Fibroblast of peridontal ligament (primary cell): ENCODE measurements around the gene SLC24A3.
"Not testable (repeated sequence)": the region's sequence is repeated elsewhere in the genome, so short reads cannot be mapped to it uniquely, and the experiment has no call there.

ENCODE experiments used
- DNase-seq: peaks from one replicate; pipeline ENCODE4 v3.0.0-alpha.2; 2010; ENCODE audit errors: extremely low read depth

The SLC24A3 gene

GRCh38 chr20:19745584-19745983 lies 533.1 kb downstream of the SLC24A3 start:
- no peak for DNase-seq

GRCh38 chr20:19746396-19746795 lies 534.0 kb downstream of the SLC24A3 start:
- no peak for DNase-seq

DNA sequence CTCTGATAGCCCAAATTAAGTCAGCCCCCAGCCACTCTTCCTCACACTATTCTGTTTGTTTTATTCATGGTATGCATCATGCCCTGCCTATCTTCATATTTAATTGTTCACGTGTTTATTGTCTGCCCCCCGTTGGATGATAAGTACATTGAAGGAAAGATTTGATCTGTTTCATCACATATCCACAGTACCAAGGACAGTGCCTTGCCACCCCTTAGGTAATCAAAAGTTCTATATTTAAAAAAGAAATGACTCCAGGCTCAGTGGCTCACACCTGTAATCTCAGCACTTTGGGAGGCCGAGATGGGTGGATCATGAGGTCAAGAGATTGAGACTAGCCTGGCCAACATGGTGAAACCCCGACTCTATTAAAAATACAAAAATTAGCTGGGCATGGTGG lies 535.5 kb downstream of the SLC24A3 start:
- no peak for DNase-seq

- no peak for DNase-seq
Measured at GRCh38 chr20:19748681-19749080, 536.2 kb downstream of the SLC24A3 start.

GRCh38 chr20:19749618-19750071 lies 537.2 kb downstream of the SLC24A3 start:
- peak; percentile 30 for DNase-seq

- DNase-seq: no peak
Measured at GRCh38 chr20:19750101-19750606, 537.7 kb downstream of the SLC24A3 start.

GRCh38 chr20:19750907-19751636 lies 538.6 kb downstream of the SLC24A3 start:
- DNase-seq: no peak

- DNase-seq: not testable (repeated sequence)
Measured at GRCh38 chr20:19754201-19754600, 541.8 kb downstream of the SLC24A3 start.

DNA sequence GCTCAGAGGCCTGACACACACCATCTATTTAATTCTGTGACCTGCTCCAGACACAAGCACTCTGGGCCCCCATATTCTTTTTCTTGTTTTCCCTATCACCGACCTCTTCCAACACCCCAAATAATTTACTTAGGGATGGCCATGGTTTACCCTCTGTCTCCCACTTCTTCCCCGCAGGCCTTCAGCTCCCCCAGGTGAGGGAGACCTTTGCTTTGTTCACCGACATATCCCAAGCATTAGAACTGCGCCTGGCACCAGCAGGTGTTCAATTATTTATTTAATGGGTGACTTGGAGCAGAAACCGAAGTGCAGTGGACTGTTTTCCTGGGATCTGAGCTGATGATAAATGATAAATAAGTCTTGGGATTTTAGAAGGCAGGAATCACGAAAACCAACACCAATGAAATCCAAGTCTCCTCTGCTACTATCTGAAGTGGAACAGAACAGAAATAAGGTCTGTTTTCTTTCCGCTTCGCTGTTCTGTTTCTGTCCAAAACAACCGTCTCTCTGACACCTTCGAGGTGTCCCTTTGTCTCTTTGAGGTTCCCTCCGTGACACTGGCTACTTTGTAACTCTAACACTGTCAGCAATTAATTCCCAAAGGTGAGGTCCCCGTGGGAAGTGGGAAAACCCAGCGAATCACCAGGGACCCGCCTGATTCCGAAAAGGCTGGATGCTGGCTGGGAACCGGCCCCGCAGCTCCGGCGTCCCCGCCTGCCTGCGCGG lies 544.5 kb downstream of the SLC24A3 start:
- DNase-seq: no peak

GRCh38 chr20:19757487-19758132 lies 545.2 kb downstream of the SLC24A3 start:
- DNase-seq: peak; percentile 82

DNA sequence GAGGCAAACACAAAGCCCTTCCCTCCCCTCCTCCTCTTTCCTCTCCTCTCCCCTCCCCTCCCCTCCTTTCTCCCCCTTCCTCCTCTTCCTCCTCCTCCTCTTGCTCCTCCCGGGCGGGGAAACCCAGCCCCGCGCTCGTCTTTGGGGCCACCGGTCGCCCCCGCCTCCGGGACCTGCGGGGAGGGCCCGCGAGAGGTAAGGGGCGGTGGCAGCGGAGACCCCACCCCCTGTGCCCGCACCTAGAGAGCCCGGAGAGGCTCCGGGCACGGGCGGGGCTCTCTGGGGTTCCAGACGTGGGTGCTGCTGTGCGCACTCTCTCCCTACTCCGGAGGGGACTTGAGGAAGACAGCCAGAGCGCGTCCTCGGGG lies 545.7 kb downstream of the SLC24A3 start, which contains the start of gene RIN2:
RIN2 (plus strand) TSS at position 126 of the 368 bp plus-strand sequence. CDS start 131,344 bp downstream, outside the sequence.
- no peak for DNase-seq

DNA sequence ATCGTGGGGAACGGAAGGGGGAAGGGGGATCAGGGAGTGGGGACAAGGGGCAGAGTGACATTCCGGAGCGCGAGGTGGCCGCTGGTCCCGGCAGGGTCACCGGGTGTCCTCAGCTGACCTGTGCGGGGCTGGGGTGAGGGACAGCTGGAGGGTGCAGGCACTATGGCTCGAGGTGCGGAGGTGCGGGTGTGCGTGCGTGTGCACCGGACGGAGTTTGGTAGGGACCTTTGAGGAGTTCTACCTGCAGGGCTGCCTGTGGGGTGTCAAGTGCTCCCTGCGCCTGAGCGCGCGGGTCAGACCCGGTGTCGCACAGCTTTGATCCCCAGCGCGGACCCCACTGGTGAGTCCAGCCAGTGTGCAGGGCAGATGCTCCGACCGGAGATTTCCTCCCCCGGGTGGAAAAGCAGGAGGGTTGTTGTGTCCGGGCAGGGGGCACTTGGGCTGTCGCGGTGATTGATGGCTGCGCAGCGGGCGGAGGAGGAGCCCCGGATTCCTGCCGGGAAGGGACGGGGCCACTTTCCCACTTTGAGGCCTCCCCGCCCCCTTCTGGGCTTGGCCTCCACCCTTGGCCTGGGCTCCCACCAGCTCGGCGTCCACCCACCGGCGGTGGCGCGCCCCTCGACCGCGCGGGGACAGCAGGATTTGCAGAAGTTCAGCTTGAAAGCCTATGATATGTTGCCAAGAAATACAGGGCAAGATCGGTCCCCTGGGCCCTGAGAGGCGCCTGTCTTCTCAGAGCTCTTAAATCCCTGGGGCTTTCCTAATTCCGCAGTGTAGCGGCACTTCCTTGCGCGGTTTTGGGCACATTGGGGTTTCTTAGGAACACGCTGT lies 546.3 kb downstream of the SLC24A3 start:
- peak; percentile 20 for DNase-seq

GRCh38 chr20:19760371-19760721 lies 547.9 kb downstream of the SLC24A3 start:
- DNase-seq: no peak

- no peak for DNase-seq
Measured at GRCh38 chr20:19761326-19761725, 548.9 kb downstream of the SLC24A3 start.

- DNase-seq: no peak
Measured at GRCh38 chr20:19761841-19762240, 549.4 kb downstream of the SLC24A3 start.

DNA sequence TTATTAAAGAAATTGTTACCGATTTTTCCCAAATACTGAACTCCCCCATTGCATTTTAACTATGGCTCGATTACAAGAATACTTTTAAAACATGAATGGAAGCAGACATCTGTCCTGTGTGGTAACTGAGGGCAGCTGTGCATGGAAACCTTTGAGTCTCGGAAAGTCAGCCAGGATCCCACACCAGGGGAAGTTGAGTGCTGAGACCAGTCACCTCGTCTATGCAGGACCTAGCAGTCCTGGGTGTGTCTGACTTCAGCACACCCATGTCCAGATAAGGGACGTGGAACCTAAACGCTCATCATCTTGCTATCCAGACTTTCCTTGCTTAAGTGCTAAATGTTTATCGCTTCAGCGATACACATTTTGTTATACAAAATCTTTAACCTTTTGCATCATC lies 551.8 kb downstream of the SLC24A3 start:
- DNase-seq: no peak

DNA sequence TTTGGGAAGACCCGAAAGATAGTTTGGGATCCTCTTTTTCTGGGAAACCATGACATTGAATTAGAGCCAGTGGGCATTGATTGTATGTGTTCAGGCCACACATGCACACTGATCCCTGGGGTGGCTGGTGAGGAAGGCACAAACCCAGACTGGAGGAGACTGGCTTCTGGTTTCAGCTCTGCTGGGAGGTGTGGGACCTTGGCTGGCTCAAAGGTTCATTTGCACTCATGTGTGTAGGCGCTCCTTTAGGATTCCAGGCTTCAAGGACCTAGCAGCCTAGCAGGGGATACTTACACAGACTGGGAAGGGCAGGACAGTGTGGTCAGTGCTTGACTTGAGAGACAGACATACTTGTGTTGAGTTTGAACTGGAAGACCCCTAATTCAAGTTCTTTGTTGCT lies 552.8 kb downstream of the SLC24A3 start:
- DNase-seq: no peak

DNA sequence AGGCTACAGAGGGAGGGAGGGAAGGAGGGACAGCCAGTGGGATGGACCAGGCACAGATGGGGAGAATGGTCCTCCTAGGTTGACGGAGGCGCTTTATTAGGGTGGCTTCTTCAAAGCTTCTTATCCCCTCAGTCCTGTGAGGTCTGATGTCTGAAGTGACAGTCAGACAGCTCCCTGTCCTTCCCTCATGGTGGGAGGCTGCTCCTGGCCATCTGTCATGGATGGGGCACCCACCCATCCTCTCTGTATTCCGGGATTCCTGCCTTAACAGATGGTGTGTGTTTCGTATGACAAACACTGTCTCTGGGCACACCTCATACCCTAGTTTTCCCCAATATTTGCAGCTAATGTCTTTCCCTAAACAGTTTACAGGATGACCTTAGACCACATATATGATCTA lies 553.5 kb downstream of the SLC24A3 start:
- no peak for DNase-seq

DNA sequence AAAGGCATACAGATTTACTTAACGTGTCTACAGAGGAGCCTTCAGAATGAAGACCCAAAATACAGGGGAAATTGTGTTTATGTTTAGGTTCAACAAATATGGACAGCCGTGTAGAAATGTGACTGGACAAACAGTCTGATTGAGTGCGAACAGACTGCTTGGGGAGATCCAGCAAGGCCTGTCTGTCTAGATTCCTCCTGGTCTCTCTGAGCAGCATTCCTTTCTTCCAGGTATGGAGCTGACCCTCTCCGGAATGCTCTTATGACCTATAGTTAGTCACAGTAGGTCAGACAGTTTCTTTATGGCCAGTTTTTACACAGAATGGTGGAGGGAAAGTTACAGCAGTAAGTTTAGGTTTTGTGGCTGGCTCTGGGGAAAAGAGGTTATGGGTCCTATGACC lies 554.6 kb downstream of the SLC24A3 start:
- no peak for DNase-seq

DNA sequence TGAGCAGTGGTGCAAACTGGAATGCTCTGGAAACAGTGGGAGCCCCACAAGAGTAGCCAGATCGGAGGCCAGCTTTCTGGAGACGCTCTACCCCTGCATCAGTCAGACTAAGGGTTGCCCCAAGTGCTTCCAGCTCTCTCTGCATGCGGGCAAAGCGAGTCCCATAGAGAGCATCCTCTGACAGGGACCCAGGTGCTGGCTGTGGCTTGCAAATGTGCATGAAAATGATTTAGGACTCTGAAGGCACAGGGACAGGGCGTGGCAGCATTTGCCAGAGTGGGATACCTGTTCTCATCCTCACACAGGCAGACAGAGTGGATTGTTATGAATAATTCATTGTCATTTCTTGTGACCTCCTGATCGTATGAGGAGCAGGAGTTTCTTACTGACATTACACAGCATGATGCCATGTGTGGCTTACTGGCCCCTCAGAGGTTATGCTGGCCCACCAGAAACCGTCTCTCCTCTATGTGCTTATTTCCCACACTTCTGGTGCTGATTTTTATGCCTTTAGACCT lies 555.9 kb downstream of the SLC24A3 start:
- no peak for DNase-seq

DNA sequence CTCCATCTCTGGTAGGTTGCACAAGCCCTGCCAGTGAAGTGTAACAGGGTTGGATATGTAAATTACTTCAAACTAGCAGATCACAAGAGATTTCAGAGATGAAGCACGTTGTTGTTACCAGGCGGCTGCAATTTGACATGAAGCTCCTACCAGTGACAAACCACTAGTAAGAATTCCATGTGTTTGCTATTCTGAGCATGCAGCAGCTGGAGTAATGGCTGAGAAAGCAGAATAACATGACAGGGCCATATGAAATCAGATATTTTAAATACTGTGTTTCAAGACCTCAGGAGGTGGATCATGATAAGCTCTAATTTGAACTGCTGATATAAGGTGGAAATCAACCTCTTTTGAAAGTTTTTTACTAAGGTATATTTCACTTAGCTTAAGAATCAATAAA lies 557.1 kb downstream of the SLC24A3 start:
- no peak for DNase-seq
